Activated CD4-positive, alpha-beta T cell treated with anti-CD3 and anti-CD28 coated beads, Interleukin-2, amount 50 U/mL, for 1 hour (primary cell): Measurements from ENCODE around the gene KCNQ1.

Source experiments
- DNase-seq: peaks from one replicate; pipeline ENCODE4 v3.0.0-alpha.2; 2020

KCNQ1 gene

GRCh38 chr11:2693271-2694261, 248.8 kb downstream of the KCNQ1 start:
- no peak for DNase-seq

GRCh38 chr11:2694495-2694894, 249.7 kb downstream of the KCNQ1 start:
- DNase-seq = no peak

DNA sequence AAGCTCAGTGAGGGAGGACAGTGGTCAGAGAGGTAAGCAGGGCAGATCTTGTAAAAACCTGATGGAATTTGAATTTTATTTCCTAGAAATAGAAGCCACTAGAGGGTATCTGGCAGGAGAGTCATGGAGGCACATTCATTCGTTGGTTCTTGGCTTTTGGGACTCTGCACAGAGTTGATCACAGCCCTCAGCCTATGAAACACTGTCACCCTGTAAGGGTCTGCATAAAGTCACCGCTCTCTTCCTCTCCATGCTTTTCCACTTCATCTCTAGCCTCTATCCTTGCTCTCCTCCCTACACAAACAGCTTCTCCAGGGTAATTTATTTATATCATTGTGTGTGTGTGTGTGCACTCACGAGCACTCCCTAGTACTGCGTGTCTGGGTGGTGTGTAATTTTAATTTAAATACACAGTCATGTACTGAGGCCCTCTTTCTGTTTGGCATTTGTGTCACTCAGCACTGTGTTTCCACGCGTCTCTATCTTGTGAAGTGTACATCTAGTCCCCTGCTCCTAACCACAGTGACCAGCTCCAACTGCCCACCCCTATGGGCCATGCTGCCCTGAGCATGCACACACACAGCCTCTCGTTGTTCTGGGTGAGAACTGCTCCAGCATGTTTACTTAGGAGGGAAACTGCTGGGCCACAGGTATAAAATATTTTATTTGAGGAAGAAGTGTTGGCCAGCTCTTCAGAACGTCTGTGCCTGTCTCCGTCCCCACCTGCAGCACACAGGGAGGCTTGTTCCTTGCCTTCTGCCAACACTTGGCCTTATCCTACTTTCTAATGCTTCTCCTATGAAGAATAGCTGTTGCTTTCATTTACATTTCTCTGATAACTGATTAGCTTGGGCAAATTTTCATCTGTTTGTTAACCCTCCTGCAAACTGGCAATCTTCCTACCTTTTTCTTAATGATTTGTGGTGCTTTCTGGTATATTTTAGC, 250.5 kb downstream of the KCNQ1 start:
- DNase-seq = no peak

DNA sequence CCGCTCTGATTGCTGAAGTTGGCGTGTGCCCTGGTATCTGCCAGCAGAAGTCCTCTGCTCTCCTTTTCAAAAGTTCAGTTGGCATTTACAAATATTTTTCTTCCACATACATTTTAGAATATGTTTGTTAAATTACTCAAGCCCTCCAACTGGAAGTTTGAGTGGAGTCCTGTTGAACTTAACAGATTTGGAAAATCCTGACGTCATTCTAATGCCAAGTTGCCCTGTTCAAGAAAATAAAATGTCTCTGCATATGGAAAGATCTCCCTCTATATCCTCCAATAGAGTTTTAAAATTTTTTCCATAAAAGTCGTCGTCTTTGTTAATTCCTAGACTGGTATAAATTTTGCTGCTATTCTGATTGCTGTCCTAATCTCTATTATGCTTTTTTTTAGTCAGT, 251.6 kb downstream of the KCNQ1 start:
- no peak for DNase-seq

DNA sequence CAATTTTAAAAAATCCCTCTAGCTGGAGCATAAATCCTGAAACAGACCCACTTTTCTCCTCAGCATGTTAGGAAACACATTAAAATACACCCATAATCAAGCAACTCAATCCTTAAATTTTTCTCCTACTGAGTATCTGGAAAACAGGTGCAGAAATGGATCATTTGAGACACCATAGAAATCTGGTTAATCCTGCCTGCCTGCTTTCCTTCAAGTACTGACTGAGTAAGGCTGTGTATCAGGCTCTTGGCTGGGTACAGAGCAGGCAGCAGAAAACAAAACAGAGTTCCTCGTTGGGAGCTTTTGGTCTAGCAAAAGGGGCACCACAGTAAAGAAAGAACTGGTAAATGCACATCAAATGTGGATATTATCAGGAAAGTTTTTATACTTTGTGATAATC, 253.1 kb downstream of the KCNQ1 start:
- no peak for DNase-seq

DNA sequence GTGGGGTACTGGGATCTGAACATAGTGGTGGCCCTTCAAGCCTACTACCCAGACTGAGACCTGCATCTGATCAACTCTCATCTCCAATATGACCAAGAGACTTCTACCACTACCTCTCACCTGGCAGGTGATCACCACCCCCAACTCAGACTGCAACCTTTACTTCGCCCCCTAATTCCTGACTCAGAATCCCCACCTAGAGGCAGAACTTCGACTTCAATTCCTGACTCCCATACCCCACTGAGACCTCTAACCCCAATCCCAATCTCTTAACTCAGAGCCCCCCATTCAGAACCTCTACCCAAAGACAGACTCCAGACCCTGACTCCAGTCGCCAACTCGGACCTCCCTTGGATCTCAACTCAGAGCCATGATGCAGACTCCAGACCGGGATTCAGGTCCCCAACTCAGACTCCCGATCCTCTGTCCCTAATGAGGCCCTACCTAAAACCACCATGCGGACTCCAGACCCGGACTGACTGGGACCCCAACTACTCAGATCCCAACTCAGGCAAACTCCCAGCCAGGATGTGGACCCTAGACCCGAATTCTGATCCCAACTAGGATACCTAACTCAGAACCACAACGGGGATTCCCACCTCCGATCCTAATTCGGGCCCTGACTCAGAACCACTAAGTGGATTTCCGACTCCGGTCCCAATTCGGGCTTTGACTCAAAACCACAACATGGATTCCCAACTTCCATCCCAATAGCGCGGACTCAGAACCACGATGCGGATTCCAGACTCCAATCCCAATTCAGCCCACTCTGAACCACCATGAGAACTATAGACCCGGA, 253.8 kb downstream of the KCNQ1 start:
- DNase-seq = no peak

DNA sequence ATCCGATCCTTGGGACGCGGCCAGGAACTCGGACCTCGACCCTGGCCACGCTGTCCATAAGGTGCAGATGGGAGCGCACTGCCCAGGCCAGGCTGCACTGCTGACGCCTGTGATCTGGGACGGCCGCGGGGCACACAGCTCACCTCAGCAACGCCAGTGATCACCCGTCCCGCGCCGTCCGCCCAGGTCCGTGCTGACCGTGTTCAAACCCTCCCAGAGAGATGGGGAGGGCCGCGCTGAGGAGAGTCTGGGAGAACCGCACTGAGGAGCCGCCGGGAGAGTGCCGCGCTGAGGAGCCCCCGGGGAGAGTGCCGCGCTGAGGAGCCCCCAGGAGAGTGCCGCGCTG, 254.3 kb downstream of the KCNQ1 start:
- no peak for DNase-seq

DNA sequence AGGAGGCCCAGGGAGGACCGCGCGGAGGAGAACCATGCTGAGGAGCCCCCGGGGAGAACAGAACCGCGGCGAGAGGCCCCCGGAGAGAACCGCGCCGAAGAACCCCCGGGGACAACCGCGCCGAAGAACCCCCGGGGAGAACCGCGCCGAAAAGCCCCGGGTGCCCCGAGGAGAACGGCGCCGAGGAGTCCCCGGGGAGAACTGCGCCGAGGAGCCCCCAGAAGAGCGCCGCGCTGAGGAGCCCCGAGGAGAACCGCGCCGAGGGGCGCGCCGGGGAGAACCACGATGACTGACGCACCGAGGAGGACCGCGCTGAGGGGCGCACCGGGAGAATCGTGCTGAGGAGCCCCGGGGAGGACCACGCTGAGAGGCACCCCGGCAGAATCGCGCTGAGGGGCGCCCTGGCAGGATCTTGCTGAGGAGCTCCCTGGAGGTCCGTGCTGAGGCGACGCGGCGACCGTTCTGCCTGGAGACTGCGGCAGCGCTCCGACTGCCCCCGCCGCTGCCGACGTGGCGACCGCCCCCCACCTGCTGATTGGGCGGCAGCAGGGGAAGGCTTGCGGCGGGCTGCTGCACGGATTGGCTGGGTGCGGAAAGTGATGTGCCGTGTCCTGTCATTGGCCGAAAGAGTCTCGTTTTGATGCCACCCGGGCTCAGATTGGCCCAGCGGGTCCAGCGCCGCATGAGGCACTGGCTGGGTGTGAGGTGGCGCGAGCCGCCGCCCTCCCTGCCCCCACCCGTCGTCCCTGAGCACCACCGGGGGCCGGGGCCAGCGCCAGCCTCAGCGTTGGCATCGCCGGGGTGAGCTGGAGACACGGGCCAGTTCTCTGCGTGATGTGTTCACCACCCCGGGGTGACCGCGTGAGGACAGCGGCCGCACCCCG, 255.0 kb downstream of the KCNQ1 start, which contains the start of gene KCNQ1OT1:
KCNQ1OT1 (minus strand) TSS at position 464 of the 884 bp plus-strand sequence.
- DNase-seq = peak; percentile 81

GRCh38 chr11:2700415-2701211, 255.8 kb downstream of the KCNQ1 start:
- peak; percentile 6 for DNase-seq

GRCh38 chr11:2701230-2701629, 256.4 kb downstream of the KCNQ1 start:
- DNase-seq = no peak

DNA sequence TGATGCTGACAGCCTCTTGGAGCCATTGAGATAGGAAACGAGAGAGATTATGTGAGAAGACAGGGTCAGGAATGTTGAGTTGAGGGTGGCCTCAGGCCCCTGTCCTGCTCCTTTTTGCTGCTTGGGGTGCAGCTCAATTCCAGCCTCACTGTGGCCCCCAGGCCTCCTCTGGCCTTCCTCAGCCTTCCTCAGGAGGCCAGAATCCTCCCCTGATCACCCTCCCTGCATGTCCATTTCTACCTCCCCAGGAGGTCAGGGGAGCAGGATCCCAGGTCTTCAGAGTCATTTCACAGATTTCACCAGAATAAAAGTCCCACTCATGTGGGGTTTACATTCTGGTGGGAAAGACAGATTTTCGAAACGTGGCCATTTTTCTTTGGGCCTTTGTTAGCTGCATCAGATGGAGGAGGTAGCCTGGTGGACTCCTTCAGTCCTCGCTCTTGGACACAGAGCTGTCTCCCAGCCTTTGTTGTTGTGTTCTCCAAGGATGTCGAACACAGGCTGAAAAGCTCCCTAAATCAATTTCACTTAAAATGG, 257.2 kb downstream of the KCNQ1 start:
- no peak for DNase-seq

DNA sequence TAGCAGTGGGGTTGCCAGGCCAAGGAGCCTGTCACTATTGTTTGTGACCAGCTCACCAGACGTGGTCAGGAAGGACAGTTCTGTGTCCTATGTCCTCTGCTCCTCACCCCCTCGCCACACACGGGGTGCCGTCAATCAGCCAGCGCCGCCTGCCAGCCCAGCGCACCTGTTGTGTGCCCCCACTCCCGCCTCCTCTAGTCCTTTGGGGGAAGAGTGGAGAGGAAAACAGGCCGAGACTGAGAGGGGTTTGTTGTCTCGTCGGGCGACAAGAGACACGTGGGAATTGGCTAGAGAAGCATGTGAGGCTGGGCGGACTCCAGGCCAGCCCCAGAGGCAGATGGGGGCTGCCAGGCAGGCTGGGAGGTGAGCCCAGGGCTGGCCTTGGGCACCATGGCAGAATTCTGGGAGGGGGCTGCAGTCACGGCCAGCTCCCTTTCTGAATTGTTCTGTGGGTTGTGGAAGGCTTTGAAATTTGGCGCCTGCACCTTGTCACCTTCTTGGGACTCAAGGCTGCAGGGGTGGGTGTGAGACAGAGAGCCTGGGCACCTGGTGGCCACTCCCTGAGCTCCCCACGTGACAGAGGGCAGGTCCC, 258.1 kb downstream of the KCNQ1 start:
- DNase-seq = no peak

DNA sequence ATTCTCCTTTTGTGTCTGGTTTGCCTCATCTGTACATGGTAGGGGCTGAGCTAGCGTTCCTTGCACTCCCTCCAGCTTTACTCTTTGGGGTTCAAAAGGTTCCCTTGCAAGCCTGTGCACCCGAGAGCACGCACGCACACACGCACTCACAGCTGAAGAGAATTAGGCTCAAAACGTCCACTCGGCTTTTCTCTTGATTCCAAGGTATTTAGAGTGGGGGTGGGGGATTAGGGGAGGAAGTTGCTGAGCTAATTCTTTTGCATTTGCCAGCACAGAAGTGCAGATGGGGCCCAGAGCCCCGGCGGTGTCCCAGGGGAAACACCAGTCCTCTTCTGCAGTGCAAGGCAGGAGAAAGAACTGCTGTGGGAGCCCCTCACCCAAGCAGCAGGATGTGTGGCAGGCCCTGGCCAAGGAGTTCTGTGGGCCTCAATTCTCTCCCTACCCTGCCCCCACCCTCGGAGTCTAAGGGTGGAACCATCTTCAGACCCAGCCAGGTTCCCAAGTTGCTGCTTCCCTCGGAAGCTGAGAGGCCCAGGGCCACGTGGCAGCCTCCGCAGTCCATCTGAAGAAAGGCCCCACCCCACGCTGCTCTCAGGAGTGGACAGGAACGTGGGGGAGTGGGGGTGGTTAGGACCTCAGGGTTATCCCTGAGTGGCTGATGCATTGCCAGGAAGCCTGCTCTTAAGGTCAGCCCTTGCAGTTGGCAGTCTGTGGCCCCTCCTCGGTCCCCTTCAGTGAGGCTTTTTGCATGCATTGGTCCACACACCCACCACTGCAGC, 258.7 kb downstream of the KCNQ1 start:
- no peak for DNase-seq

DNA sequence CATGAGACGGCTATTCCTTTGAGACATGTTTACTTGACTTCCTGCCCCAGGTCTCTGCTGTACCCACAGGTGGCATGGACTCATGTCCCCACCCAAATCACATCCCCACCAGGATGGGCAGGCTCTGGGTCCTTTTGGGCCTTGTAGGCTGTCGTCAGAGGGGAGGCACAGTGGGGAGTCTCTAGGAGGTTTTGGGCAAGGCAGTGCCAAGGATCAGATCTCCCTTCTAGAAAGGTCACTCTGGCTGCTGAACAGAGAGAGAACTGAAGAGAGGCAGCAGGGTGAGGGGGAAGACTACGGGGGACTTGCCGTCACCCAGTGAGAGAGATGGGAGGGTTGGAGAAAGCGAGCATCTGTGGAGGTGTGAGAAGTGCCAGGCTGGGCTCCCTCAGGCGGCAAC, 259.5 kb downstream of the KCNQ1 start:
- no peak for DNase-seq

- no peak for DNase-seq
Observed at GRCh38 chr11:2704896-2705606, 260.2 kb downstream of the KCNQ1 start.

- DNase-seq = no peak
Observed at GRCh38 chr11:2706321-2706720, 261.5 kb downstream of the KCNQ1 start.

GRCh38 chr11:2707736-2708135, 262.9 kb downstream of the KCNQ1 start:
- no peak for DNase-seq

DNA sequence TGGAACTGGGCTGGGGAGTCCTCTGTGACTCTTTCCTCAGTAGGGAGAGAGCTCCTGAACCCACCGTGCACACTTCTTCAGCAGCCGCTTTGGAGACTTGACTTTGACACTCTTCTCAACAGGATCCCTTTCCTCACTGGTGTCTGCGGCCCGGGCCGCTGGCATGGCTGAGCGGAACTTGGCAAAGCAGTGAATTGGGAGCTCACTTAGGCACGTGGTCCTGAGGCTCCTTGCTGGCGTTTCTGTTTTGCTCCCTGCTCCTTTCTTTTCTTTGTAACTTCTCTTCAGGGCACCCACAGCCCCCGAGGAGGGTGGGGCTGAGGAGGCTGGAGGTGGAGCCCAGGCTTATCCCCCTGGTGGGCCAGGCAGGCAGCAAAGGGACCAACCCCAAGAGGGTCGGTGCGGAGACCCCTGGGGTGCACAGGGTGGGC, 263.4 kb downstream of the KCNQ1 start:
- DNase-seq = no peak
